ENCODE measurements around the gene NCAPD3.
"Not testable (repeated sequence)": the region's sequence is repeated elsewhere in the genome, so short reads cannot be mapped to it uniquely, and the experiment has no call there.

The NCAPD3 gene, protein sequence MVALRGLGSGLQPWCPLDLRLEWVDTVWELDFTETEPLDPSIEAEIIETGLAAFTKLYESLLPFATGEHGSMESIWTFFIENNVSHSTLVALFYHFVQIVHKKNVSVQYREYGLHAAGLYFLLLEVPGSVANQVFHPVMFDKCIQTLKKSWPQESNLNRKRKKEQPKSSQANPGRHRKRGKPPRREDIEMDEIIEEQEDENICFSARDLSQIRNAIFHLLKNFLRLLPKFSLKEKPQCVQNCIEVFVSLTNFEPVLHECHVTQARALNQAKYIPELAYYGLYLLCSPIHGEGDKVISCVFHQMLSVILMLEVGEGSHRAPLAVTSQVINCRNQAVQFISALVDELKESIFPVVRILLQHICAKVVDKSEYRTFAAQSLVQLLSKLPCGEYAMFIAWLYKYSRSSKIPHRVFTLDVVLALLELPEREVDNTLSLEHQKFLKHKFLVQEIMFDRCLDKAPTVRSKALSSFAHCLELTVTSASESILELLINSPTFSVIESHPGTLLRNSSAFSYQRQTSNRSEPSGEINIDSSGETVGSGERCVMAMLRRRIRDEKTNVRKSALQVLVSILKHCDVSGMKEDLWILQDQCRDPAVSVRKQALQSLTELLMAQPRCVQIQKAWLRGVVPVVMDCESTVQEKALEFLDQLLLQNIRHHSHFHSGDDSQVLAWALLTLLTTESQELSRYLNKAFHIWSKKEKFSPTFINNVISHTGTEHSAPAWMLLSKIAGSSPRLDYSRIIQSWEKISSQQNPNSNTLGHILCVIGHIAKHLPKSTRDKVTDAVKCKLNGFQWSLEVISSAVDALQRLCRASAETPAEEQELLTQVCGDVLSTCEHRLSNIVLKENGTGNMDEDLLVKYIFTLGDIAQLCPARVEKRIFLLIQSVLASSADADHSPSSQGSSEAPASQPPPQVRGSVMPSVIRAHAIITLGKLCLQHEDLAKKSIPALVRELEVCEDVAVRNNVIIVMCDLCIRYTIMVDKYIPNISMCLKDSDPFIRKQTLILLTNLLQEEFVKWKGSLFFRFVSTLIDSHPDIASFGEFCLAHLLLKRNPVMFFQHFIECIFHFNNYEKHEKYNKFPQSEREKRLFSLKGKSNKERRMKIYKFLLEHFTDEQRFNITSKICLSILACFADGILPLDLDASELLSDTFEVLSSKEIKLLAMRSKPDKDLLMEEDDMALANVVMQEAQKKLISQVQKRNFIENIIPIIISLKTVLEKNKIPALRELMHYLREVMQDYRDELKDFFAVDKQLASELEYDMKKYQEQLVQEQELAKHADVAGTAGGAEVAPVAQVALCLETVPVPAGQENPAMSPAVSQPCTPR (N-terminal part only)

DNA sequence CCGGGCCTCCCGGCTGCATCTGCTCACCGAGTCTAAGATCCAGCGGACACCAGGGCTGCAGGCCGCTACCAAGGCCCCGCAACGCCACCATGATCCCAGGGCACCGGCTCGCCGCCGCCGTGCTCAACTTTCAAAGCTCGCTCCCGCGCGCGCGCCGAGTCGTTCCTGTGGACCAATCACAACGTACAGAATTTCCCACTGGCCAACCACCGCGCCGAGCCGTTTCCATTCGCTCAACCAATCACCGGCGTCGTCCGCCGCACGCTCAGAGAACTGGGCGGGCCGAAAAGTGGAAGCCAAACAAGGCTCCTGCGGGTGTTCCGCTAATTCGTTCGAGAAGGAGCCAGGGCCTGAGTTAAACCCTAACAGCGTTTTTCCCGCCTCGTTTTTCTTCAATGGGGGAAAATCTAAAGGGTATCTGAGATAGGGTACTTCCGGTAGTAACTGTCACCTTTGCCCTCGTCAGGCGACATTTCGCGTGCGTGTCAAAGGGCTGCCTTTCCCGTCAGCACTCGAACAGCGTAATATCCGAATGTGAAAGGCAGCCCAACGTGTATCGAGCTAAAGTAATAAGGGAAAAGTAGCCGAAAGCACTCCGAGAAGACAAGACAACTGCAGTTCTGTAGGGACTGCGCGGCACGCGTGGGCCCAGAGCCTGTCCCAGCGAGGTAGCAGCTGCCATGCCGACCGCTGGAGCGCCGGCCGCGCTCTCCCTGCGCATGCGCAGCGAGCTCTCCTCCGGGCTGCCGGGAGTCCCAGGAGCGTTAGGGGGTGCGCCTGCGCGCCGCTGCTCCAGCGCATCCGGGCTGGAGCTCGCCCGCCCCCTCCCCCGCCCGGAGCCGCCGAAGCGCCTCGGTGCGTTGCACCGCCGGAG is at the start of gene NCAPD3, which contains the start of gene VPS26B:
TSS of gene NCAPD3 (minus strand) at position 132 of the 874 bp plus-strand sequence. CDS start at position 91, 41 bp downstream.
TSS of gene VPS26B (plus strand) at position 836 of the 874 bp plus-strand sequence. CDS start 452 bp downstream, outside the sequence.
- peak; percentile 94 for DNase-seq

DNA sequence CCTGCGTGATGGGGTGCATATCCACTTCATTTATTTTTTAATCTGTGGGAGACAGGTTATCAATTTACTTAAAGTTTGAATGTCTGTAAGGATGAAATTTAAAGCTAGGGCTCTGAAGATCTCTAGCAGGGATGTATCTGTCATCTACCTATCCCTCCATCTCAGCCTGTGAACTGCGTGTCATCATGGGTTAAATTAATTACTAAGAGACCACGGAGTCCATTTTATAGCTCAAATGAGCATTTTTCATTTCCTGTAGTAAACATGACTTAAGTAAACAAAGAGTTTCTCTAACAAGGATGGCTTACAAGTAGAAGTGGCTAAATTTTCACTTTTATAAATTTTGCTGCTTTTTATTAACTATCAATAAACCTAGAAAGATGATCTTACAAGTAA is 49.5 kb upstream of the NCAPD3 start:
- no peak for DNase-seq

DNA sequence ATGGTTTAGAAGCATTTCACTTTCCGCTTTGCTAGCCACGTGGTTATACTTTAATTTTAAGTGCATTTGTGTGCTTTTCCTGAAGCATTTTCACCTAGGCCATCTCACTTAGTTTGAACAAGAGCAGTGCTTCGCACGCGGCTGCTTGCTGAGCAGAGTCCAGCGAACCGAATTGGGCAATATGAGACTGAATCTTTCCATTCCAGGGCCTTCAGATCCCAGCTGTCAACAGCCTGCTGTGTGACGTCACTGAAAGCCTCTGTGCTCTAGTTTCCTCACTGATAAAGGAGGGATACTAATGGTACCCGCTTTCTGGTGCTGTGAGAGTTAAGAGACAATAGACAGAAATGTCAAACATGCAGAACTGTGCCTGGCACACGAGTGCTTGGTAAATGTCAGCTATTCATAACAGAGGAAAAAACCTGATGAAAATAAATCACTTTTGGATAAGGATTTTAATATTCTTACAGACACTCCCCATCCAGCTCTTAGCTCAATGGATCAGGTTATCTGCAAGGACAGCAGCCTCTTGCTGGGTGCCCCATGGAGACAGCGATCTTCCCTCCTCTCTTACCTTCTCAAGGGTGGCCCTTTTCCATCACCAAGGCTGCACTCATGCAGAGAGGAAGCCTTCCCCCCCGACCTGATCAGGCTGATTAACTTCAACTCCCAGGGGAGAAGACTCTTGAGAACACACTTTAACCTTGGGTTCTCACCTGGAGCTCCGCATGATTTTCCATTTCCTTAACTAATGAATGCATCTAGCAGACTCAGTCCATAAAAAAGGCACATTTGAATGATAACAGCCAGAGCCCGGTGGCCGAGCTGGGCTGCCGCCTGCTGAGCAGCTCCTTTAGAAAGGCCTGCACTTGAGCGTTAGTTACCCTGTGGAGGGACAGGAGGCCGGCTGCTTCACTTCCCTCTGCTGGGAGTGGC is 48.9 kb upstream of the NCAPD3 start:
- DNase-seq, result no peak

DNA sequence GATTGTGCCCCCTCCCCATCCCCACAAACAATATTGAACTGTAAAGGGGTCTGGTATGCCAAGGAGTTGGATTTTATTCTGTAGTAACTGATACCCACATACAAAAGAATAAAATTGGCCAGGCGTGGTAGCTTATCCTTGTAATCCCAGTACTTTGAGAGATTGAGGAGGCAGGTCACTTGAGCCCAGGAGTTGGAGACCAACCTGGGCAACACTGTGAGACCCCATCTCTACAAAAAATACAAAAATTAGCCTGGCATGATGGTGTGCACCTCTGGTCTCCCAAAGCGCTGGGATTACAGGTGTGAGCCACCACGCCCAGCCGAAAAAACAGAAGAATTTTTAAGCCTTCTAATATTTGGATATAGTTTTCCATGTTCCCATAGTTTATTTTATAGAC is 48.2 kb upstream of the NCAPD3 start:
- no peak for DNase-seq

DNA sequence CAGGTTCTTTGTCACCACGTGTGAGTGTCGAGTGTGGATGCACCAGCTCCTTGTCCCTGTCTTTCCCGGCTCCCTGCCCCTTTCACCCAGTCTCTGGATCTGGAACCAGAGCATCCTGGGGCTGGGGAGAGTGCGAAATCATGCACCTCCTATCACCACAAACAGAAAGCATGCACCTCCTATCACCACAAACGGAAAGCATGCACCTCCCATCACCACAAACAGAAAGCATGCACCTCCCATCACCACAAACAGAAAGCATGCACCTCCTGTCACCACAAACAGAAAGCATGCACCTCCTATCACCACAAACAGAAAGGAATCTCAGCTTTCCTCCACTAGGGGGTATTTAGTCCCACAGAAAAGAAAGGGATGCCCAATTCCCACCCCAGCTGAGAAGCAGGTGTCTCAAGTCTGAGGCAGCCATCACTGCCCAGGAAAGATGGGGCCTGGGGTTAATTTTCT is 46.5 kb upstream of the NCAPD3 start:
- DNase-seq, result no peak

DNA sequence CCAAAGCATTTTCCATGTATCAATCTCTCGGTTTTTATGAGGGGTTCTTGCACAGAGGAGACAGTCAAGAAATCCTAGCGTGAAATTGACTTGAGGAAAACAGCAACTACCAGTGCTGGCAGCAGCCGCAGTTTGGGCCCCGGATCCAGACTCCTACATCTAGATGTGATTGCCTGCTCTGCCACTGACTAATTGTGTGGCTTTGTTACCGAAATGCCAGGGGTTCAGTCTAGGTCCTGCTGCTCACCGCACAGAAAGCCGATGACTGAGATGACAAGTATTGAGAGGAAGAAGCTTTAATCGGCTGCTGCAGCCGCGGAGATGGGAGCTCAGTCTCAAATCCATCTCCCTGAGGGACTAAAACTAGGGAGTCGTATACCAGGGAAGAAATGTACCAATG is 44.2 kb upstream of the NCAPD3 start:
- DNase-seq, result no peak

DNA sequence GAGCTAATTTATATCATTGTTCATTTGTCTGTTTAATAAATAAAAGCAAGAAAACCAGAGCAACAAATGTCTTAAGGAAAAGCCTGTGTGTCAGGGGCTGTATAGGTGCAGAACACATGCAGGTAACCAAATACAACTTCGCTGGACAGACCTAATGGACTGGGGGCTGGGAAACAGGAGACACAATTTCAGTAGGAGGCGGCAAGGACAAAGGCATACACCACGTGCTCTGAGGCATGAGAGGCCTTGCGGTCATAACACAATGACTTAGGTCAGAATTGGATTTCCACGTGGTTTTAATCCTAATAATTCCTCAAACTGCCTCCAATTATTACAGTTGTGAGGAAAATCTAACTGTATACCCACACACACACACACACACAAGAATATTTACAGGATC is 43.7 kb upstream of the NCAPD3 start:
- no peak for DNase-seq

DNA sequence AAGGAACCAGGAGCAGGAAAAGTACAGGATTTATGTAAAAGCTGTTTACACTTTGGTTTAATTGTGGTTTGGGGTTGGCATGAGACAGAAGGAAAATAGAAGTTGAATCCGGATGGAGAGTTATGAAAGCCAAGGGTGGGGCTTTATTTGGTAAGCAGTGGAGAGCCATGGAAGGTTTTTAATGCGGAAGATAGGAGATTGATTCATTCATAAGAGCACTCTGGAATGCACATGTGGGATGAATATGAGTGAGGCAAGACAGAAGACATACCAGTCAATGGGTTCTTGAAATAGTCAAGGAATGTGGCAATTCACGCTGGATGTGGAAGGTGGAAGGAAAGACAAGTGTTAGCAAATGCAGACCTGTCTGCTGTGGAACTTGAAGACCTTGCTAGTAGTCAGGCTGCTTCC is 43.1 kb upstream of the NCAPD3 start:
- no peak for DNase-seq

DNA sequence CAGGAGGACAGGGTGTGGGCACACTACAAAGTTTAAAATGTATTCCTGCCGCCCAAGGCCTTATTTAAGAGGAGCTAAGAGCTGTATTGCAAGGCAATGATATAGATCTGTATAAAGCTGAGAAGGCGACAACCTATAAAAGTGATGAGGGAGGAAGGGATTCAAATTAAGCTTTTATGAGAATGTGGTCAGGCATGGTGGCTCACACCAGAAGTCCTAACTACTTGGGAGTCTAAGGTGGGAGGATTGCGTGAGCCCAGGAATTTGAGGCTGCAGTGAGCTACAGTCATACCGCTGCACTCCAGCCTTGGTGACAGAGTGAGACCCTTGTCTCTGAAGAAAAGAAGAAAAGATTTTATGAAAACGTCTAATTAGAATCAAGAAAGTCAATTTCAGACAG is 42.7 kb upstream of the NCAPD3 start:
- DNase-seq, result no peak

DNA sequence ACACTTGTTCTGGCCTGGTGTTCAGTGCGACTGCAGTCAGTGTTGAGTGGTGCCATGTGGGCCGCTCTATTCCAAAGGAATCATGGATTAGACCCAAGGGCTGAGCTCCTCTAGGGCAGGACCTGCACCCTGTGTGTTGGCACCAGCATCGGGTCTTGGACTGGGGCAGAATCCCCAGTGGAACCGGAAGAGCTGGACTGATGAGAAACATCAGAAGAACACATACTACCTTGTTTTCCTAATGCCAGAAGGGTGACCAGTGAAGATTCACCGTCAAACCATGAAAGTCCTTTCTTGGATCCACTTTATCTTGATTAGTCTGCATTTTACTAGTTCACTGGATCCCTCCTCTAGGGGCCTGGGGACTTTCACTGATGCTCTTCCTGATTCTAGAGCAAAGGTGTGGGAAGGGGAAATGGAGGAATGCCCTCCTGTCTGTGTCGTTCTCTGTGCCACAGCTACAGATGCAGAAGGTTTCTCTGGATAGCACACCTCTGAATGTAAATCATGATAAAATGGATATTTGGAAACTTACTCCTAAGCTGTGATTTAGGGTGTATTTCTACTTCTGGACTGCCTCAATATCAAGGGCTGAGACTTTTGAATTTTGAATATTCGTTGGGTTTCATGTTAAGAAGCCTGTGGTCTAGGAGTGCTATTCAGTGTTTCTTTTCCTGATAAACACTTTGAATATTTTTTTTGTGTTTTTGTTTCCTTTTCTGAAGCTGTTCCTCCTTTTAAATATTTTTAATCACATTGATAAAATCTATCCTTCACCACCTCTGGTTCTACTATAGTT is 41.4 kb upstream of the NCAPD3 start:
- DNase-seq, result no peak

DNA sequence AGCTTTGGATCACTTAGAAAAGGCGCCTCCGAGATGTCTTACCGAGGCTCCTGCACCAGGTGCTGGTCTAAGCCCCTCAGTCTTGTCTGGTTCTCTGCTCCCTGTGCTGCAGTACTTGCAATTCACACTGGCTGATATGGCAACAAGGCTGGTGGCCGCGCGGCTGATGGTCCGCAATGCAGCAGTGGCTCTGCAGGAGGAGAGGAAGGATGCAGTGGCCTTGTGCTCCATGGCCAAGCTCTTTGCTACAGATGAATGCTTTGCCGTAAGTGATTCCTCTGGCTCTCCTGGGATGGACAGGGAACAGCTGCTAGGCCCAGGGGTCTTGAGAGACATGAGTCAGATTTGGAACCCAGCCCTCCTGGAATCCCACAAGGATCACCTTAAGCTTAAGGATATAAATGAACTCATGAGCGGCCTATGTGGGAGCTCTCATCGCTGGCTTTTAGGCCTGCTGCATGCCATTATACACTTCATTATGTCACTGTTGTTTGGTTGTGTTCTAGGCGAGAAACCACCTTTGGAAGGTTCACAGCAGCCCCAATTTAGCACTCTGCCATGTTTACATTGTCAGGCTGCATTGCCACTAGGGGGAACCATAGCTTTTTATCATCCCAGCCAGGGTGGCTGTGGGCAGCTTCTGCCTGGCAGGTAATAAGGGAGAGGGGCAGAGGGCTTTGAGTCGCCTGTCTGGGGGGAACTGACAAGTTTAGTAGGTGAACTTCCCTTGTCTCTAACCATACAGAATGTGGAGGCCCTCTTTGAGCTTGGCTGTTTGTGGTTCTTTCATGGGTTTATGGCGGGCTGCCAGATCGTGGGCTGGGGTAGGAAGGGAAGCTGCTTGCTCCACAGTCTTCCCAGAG is 38.1 kb upstream of the NCAPD3 start:
- peak; percentile 12 for DNase-seq

DNA sequence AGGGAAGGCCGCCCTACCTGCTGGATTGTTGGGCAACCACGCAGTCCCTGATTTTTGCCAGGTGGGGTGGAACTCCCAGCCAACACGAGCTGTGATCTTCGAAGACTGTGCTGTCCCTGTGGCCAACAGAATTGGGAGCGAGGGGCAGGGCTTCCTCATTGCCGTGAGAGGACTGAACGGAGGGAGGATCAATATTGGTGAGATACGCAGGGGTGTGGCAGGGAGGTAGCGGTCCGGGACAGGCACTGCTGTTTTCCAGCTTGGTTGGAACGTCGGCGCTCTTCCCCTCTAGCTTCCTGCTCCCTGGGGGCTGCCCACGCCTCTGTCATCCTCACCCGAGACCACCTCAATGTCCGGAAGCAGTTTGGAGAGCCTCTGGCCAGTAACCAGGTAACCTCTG is 37.2 kb upstream of the NCAPD3 start:
- DNase-seq, result no peak

DNA sequence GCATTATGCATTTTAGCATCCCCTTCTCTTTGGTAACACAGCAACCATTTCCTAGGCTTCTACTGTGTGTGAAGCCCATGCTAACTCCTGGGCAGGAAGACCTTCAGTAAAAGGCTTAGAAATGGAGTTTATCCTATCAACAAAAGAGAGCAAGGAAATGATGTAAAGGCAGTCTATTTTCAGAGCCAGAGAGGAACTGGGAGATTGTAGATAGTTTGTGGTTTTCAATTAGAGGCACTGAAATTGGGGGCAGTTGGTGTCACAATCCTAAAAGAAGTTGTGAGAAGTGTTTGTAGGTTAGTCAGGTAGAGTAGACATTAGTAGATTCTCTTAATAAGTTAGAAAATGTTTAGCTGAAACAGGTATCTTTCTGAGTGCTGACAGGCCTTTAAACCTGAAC is 36.7 kb upstream of the NCAPD3 start:
- no peak for DNase-seq

DNA sequence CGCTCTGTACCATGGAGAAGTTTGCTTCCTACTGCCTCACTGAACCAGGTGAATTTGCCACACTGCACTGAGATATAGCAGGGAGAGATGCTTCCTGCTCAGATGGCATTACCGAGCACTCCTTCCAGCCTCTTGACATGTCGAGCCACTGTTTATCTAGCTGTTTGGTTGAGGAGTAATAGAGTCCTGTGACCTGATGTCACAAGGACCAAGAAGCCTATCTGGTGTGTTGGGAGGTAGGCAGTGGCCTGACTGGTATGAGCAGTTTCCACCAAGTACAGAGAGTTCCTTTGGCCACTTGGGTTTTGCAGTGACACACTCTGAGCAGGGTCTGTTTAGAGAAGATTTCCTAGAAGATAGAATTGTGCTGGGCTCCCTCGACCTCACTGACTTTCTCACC is 34.8 kb upstream of the NCAPD3 start:
- no peak for DNase-seq

DNA sequence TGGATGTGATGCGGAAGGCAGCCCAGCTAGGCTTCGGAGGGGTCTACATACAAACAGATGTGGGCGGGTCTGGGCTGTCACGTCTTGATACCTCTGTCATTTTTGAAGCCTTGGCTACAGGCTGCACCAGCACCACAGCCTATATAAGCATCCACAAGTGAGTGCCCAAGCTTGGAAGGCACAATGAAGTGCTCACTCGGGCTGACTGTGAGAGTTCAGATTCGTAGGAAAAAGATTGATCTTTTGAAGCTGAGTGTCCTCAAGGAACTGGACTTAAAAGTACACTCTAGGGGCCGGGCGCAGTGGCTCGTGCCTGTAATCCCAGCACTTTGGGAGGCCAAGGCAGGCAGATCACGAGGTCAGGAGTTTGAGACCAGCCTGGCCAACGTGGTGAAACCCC is 33.3 kb upstream of the NCAPD3 start:
- DNase-seq, result no peak

DNA sequence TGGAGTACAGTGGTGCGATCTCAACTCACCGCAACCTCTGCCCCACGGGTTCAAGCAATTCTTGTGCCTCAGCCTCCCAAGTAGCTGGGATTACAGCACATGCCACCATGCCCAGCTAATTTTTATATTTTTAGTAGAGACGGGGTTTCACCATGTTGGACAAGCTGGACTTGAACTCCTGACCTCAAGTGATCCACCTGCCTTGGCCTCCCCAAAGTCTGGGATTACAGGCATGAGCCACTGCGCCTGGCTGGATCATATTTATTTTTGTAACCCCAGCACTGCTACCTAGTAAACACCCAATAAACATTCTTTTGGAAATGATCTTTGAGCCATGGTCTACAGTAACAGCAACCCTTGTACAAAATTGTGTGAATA is 31.4 kb upstream of the NCAPD3 start:
- DNase-seq, result not testable (repeated sequence)

DNA sequence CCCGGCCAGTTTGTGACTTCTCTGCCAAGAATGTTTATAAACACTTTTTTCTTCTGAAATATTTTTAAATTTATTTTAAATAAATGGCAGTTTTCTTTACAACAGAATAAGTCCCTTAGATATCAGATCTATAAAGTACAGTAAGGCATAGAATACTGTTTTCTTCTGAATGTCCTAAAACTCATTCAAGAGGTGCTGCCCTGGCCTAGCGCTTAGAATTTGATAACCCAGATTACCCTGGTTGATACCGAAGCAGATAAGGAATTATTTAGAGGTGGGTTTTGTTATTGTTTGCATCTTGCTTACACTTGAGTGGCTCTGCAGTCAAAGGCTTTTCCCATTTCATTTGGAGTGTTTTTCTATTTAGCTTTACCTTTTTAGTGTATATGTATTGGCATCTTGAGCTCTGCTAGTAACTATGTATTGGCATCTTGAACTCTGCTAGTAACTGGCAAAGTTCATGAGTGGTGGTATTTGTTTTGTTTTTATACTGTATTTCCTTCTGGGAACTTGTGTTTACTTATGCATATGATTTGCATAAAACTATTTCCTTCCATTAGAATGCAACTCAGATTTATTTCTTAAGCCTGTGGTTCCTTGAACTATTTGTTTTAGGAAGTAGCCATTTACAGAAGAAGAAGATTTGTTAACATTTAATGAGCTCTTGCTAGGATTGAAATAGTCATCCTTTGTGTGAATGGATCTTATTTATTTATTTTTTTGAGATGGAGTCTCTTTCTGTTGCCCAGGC is 30.8 kb upstream of the NCAPD3 start:
- no peak for DNase-seq

All from NCI-H1436 (cell line).